PFSK-1 (cell line): Measurements from ENCODE around the gene ASB4.

Experiments
- FOXP2 ChIP-seq: optimal IDR thresholded peaks from 2 replicates; pipeline ENCODE3; 2011; ENCODE audit warnings: borderline replicate concordance, control low read depth, inconsistent platforms; ENCODE audit not compliant: insufficient read depth; ENCODE audit errors: extremely low read length, extremely low read depth
- POLR2AphosphoS5 ChIP-seq: IDR thresholded peaks from 2 replicates; pipeline ENCODE4 v1.6.1; 2012; ENCODE audit warnings: low read depth, mild to moderate bottlenecking, control low read depth, low read length, moderate library complexity
- REST ChIP-seq, 2 experiments: IDR thresholded peaks; 2 replicates each; pipeline versions ENCODE4 v1.6.1 to v1.8.0; 2011 to 2012; ENCODE audit warnings: low read depth in 2 of 2, low read length in 2 of 2, control low read depth in 1 of 2, inconsistent platforms in 1 of 2, mild to moderate bottlenecking in 1 of 2, moderate library complexity in 1 of 2; ENCODE audit not compliant: insufficient read depth in 1 of 2
- SIN3A ChIP-seq: IDR thresholded peaks from 2 replicates; pipeline ENCODE4 v1.6.1; 2012; ENCODE audit warnings: mild to moderate bottlenecking, low read length, moderate library complexity, borderline replicate concordance; ENCODE audit not compliant: insufficient read depth
- TAF1 ChIP-seq: IDR thresholded peaks from 2 replicates; pipeline ENCODE4 v1.6.1; 2012; ENCODE audit warnings: low read length, control low read depth, borderline replicate concordance; ENCODE audit not compliant: insufficient read depth

GRCh38 chr7:95543312-95543711 is 57.6 kb downstream of the ASB4 start:
- TF ChIP-seq TAF1 (no peak), POLR2AphosphoS5 (no peak), REST (IDR thresholded peaks at IDR 0.05; ENCODE audit: insufficient read depth in 1 of 2, low read depth in 2 of 2, low read length in 2 of 2) (no peak), SIN3A (no peak), FOXP2 (no peak)
